SU-DHL-6 (cell line): ENCODE results near the gene E4F1.

ENCODE experiments used
- H2AFZ ChIP-seq: fragments of 200-600 bp; sonication (generic); 2 replicates; pipeline ENCODE4 v1.6.1; 2014; ENCODE audit warnings: low read depth, mild to moderate bottlenecking, moderate library complexity, mixed read lengths, antibody characterized with exemption, low read length; ENCODE audit not compliant: severe bottlenecking
- H3F3A ChIP-seq: fragments of 200-600 bp; shearing (Covaris generic); 2 replicates; pipeline ENCODE4 v1.6.0; 2016; ENCODE audit warnings: antibody characterized with exemption, mild to moderate bottlenecking; ENCODE audit not compliant: insufficient read depth
- H3K27ac ChIP-seq: fragments of 200-600 bp; sonication (generic); 2 replicates; pipeline ENCODE4 v1.5.1; 2016; ENCODE audit warnings: low read depth, mild to moderate bottlenecking, low read length, moderate library complexity, mixed read lengths
- H3K27me3 ChIP-seq: fragments of 200-600 bp; sonication (generic), shearing (Covaris generic); 2 replicates; pipeline ENCODE4 v1.6.0; 2014; ENCODE audit warnings: mild to moderate bottlenecking, low read length
- H3K36me3 ChIP-seq: fragments of 200-600 bp; sonication (generic); 2 replicates; pipeline ENCODE4 v1.6.1; 2014; ENCODE audit warnings: mild to moderate bottlenecking, low read length, mixed read lengths
- H3K4me2 ChIP-seq: fragments of 300-600, 200-600 bp; shearing (Covaris generic), sonication (generic); 2 replicates; pipeline ENCODE4 v1.6.0; 2014; ENCODE audit warnings: low read length, low read depth, mild to moderate bottlenecking; ENCODE audit not compliant: poor library complexity, severe bottlenecking
- H3K4me3 ChIP-seq: fragments of 200-600 bp; sonication (generic); 2 replicates; pipeline ENCODE4 v1.5.1; 2014; ENCODE audit warnings: antibody characterized with exemption, low read length, mild to moderate bottlenecking, mixed read lengths; ENCODE audit not compliant: insufficient read depth, poor library complexity, severe bottlenecking
- H3K79me2 ChIP-seq: fragments of 200-600 bp; sonication (generic); 2 replicates; pipeline ENCODE4 v1.6.1; 2014; ENCODE audit warnings: mild to moderate bottlenecking, low read length, moderate library complexity; ENCODE audit not compliant: insufficient read depth
- H3K9ac ChIP-seq: fragments of 200-600 bp; sonication (generic); 2 replicates; pipeline ENCODE4 v1.7.0; 2014; ENCODE audit warnings: mild to moderate bottlenecking, low read length
- H3K9me2 ChIP-seq: fragments of 200-600 bp; sonication (generic); replicated peaks from 2 replicates; pipeline ENCODE4 v1.6.1; 2014; ENCODE audit warnings: low read length; ENCODE audit not compliant: insufficient read depth
- H3K9me3 ChIP-seq: fragments of 200-600 bp; sonication (generic); 2 replicates; pipeline ENCODE4 v1.6.1; 2014; ENCODE audit warnings: low read length, mixed read lengths; ENCODE audit not compliant: insufficient read depth
- H4K20me1 ChIP-seq: fragments of 200-600 bp; sonication (generic); 2 replicates; pipeline ENCODE4 v1.6.1; 2014; ENCODE audit warnings: low read depth, mild to moderate bottlenecking, antibody characterized with exemption, low read length, moderate library complexity, mixed read lengths
- CTCF ChIP-seq: fragments of 200-600 bp; sonication (generic); IDR thresholded peaks from one replicate; pipeline ENCODE4 v1.5.1; 2017; ENCODE audit warnings: antibody characterized with exemption, mild to moderate bottlenecking, low read length, moderate library complexity; ENCODE audit not compliant: insufficient read depth, poor library complexity, severe bottlenecking
- EZH2phosphoT487 ChIP-seq: fragments of 200-600 bp; sonication (generic), shearing (Covaris generic); conservative IDR thresholded peaks from 2 replicates; pipeline ENCODE4 v1.6.1; 2018; ENCODE audit warnings: mild to moderate bottlenecking, antibody characterized with exemption, low read length, moderate library complexity, mixed read lengths

E4F1 gene

GRCh38 chr16:2282866-2283555, 59.6 kb downstream of the E4F1 start:
- H3K79me2 ChIP-seq: no peaks in the 10 kb centered on the region
- H4K20me1 ChIP-seq: no peaks in the 10 kb centered on the region
- no peak overlapping the region for H3K27ac ChIP-seq
- H3K9me2 ChIP-seq: no peaks in the 10 kb centered on the region
- no peak overlapping the region for H3K4me3 ChIP-seq
- H3F3A ChIP-seq: no peaks in the 10 kb centered on the region
- no peaks in the 10 kb centered on the region for H3K36me3 ChIP-seq
- H3K9ac ChIP-seq: no peak overlapping the region
- no peak overlapping the region for H3K4me2 ChIP-seq
- no peak overlapping the region for H2AFZ ChIP-seq
- H3K9me3 ChIP-seq: no peaks in the 10 kb centered on the region
- no peak for TF ChIP-seq EZH2phosphoT487
- no peak for TF ChIP-seq CTCF
- no peaks in the 10 kb centered on the region for H3K27me3 ChIP-seq

DNA sequence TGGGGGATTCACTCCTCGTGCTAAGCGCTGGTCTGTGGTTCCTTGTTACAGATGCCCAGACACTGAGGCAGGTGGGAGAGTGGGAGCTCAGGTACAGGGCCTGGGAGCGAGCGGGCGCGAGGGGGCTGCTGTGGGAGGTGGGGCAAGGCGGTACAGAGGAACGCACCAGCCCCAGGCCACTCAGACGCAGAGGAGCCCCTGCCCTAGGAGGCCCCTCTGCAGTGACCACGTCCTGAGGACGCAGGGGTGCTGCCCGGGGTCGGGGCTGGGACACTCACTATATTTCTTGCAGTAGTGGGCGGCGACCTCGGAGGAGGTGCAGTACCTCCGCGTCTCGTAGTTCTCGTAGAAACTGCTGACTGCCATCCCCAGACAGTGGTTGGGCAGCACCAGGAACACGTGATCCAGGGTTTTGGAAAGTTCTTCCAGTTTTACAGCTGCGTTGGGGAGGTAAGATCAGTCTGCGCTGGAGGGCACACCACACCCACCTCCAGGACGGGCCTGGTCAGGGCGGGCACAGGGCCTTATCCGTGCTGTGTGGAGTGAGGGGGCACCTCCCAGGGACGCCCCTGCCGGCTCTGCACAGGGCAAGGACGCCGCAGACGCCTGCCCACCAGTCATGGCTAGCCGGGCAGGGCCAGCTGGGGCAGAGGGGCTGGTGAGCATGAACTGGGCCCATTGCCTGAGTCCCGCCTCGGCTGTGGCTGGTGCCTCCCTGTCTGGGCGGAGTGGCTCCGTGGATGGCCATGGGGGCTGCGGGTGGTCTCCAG, 60.8 kb downstream of the E4F1 start:
- H3K9me2 ChIP-seq: no peaks in the 10 kb centered on the region
- H3K4me3 ChIP-seq: no peak overlapping the region
- no peaks in the 10 kb centered on the region for H4K20me1 ChIP-seq
- no peaks in the 10 kb centered on the region for H3K79me2 ChIP-seq
- H3F3A ChIP-seq: no peaks in the 10 kb centered on the region
- no peaks in the 10 kb centered on the region for H3K27me3 ChIP-seq
- H3K27ac ChIP-seq: no peak overlapping the region
- no peaks in the 10 kb centered on the region for H3K9me3 ChIP-seq
- H3K4me2 ChIP-seq: no peak overlapping the region
- no peaks in the 10 kb centered on the region for H3K36me3 ChIP-seq
- TF ChIP-seq CTCF (no peak), EZH2phosphoT487 (no peak)
- H2AFZ ChIP-seq: no peak overlapping the region
- H3K9ac ChIP-seq: no peak overlapping the region

GRCh38 chr16:2284797-2285576, 61.6 kb downstream of the E4F1 start:
- Histone ChIP-seq H3K9me3 (no peaks in the 10 kb centered on the region), H3K79me2 (no peaks in the 10 kb centered on the region), H3K9ac (no peak overlapping the region), H3F3A (no peaks in the 10 kb centered on the region), H3K27ac (no peak overlapping the region), H3K9me2 (no peaks in the 10 kb centered on the region), H4K20me1 (no peaks in the 10 kb centered on the region), H3K27me3 (no peaks in the 10 kb centered on the region), H3K4me2 (no peak overlapping the region), H3K36me3 (no peaks in the 10 kb centered on the region), H2AFZ (no peak overlapping the region), H3K4me3 (no peak overlapping the region)
- no peak for TF ChIP-seq CTCF
- TF ChIP-seq EZH2phosphoT487: no peak
